Fibroblast of skin of scalp (primary cell): ENCODE results near the gene PDE4D.
"Not testable (repeated sequence)": the region's sequence is repeated elsewhere in the genome, so short reads cannot be mapped to it uniquely, and the experiment has no call there.

Source experiments
- DNase-seq: peaks from one replicate; pipeline ENCODE4 v3.0.0-alpha.2; 2013

PDE4D gene

DNA sequence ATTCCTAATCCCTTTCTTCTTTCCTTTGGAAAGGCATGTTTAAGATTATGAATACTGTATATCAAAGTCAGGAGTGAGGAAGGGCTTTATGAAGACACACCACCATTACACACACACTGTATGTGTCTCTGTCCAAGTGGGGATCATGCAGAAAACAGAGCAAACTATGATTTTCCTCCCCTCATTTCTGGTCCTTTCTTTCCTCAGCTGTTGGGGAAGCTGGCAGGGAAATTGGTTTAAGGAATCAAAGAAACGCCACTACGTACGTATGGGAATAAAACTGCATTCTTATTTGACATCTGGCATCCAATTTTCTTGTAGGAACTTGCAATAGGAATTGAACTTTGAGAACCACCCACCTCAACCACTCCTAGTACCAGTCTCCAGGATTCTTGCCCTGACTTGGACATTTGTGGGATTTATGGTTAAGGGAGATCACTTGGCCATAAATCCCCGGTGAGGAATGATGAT, 125.8 kb downstream of the PDE4D start:
- DNase-seq: no peak

DNA sequence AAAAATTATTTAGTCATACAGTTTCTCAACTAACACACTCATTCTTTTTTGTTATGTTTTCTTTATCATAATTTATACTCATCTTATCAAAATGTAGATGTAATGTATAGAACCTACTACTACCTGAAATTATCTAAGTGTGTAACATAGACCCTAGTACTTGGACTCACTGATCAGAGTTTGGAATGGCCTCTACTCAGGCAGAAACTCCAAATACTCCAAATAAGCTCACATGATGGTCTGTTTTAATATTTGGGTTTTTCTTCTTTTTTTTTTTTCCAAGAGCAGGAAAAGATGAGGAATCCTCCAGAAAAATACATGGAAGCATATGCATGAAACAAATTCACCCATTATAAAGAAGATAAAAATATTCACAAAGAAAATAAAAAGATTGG, 126.3 kb downstream of the PDE4D start:
- no peak for DNase-seq

DNA sequence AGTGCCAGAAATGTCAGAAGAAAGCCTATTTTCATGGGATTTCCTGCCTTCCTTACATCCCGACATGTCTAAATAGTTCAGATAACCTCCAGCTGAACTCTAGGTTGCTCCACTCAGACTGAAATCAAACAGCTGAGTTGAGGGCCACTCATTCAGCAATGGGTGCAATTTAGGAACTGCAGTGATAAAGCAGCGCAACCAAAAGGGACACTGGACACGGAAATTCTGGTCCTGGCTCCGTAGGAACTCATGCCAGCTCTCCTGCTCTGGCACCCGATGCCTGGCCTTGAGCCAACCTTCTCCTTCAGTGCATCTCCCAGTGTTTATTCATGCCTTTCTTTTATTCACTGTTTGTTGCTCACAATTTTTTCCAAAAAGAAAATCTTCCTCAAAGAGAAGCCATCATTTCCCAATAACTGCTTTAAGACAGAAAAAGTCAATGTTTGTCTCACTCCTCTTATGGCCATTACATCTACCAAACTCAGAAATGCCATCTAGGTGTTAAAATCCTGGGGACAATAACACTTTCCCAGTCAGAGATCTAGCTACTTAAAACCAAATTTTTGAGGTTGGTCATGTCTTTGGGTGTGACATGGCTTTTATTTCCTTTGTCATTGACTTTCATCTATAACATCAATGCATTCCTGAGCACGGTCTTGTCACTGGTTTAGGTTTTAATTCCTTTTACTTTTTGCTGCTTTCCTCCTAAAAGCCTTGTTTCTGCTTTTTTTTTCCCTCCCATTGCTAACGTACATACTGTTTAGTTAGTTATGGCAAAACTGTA, 126.9 kb downstream of the PDE4D start:
- no peak for DNase-seq

DNA sequence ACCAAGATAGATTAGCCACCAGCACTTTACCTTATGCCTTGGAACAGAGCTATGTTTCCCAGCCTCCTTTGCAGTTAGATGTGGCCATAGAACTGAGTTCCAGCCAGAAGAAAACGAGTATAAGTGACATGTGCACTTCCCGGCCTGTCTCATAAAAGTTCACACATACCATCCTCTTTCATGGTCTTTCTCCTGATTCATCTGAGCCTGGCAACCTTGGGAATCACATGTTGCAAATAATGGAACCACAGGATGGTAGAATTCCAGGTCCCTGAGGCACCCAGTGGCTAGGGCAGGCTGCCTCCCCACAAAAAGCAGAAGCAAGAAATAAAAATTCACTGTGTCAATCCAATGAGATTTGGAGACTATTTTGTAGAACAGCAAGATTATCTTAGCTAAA, 128.1 kb downstream of the PDE4D start:
- no peak for DNase-seq

DNA sequence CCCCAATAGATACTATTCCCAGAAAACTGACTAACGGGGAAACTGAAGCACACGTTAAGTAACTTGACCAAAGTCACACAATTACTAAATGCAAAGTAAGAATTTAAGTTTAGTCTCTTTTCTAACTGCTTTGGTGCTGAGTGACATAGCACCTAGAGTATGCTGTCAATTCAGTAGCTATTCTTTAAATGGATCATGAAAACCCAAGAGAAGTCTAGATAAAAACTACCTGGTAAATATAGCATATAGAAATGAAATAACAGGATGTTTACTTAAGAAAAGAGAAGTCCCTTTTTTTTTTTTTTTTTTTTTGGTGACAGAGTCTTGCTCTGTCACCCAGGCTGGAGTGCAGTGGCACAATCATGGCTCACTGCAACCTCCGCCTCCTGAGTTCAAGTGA, 129.2 kb downstream of the PDE4D start:
- DNase-seq: no peak

DNA sequence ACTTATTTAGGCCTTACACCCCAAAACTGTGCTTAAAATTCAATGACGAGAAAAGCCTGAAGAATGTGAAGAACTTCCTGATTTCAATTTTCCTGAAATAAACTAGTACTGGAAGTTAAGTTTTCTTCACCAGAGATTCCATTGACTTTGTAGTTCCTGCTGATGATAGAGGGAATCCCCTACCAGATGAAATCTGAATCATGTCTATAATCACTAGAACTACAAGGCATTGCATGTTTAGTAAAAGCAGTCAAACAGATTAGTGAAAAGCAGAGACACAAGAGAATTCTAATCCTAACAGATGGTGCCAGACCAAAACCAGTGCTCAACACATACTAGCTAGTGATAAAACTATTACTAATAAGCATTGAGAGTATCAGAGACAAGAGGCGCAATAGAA, 130.0 kb downstream of the PDE4D start:
- DNase-seq: no peak

DNA sequence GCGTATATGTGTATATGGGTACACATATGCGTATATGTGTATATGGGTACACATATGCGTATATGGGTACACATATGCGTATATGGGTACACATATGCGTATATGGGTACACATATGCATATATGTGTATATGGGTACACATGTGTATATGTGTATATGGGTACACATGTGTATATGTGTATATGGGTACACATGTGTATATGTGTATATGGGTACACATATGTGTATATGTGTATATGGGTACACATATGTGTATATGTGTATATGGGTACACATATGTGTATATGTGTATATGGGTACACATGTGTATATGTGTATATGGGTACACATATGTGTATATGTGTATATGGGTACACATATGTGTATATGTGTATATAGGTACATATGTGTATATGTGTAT, 131.3 kb downstream of the PDE4D start:
- not testable (repeated sequence) for DNase-seq

DNA sequence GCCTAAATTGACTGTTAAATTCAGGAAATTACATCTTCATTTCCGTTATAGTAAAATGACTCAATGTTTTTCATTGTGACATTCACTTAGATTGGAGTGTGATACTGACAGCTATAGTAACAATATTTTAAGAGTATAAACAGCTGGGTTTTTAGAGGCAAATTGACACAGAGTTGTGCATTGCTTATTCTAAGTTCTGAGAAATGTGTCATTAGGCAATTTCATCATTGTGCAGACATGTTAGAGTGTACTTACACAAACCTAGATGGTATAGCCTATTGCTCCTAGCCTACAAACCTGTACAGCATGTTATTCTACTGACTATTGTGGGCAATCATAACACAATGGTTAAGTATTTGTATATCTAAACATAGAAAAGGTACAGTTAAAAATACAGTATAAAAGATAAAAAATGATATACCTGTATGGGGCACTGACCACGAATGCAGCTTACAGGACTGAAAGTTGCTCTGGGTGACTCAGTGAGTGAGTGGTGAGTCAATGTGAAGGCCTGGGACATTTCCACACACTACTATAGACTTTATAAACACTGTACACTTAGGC, 132.7 kb downstream of the PDE4D start:
- no peak for DNase-seq

DNA sequence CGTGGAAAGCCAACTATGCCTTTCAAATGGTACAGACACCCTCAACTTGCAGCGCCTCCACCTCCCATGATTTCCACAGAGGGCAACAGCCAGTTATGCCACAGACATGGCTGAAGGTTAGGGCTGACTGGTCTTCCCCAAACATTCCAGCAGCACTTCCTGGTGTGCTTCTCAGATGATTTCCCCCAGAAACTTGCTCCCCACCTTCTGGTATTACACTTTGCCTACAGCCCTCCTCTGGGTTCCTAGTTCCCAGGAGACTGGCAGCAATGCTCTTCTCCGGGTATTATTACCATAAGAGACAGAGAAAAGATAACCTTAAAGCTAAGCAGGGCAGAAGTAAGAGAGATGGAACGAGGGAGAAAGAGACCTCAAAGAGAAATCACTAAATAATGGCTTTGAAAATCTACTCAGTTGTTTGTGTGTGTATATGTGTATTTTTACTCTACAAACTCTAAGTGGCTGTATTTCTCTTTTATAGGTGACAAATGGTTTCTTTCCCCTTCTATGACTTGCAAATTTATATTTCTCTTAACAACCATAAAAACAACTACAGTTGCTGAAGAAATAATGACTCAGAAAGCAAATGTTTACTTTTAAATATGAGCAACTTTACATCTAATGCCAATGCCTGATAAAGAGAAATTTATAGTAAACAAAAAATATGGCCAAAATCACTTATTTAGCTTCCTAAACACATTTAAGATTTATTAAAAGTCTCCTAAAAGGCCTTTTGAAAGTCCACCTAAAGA, 133.8 kb downstream of the PDE4D start:
- DNase-seq: no peak

DNA sequence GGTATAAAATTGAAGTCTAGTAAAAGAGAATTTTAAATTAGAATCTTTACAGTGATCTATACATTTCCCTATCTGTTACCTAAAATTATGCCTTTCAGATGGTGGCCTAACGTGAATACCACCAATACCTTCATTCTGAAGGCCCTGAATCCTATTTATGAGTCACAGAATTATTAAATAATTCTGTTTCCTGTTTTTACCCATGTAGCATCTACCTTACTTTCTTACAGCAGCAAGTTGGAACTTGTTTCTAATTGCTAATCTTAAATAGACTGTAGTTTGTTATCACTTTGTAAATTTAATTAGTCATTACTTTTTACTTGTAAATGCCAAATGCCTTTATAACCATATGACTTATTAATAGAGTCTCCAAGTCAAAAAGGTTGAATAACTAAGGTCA, 135.0 kb downstream of the PDE4D start:
- DNase-seq: no peak

DNA sequence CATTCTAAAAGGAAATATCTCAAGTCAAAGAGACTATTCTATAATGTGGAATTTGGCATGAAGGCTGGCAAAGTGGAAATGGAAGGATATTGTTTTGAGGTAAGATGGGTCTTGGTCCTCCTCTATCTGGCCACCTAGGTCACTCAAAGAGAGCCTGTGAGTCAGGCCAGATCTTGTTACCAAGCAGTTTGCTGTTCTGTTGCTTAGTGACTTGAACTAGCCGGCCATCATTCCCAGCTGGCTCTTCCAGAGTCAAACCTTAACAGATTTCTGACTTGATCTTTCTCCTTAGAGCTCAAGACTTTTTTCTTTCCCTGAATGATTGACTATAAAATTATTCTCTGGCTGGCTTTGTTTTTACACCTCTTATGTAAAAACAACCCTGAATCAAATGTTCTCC, 136.1 kb downstream of the PDE4D start:
- no peak for DNase-seq

DNA sequence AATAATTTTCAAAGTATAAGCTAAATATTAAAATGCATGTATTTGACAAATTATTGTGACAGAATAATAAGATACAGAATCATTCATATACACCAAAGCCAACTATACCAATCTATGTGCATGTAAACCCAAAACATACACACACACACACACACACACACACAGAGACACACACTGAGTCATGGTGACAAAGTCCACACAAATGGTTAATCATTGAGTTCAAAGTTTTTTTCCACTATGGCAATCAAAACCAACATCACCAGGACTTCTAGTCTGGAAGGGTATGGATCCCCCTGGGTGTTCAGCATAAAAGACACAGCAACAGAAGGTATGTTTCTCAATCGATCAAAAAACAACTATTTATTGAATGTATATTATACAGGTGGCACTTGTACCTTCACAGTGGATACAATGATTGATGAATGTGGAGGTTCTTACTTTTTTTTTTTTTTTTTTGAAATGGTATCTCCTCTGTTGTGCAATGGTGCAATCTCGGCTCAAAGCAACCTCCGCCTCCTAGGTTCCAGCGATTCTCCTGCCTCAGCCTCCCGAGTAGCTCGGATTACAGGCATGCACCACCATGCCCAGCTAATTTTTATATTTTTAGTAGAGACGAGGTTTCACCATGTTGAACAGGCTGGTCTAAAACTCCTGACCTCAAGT, 137.0 kb downstream of the PDE4D start:
- DNase-seq: no peak

DNA sequence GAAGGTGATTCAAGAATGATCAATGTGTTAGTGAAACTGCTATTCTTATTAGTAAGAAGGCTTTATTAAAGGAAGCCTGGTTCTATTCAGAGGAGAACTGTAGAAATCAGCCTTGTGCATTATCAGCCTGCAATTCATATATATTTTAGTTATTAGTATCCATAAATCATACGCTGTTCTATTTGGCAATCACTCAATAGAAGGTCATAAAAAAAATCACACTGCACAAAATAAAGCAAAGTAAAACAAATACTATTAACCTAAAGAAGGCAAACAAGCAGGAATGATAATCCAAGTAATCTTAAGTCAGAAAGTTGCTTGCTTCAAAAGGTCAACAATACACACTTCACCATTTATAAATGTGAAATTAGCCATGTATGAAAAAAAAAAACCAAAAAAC, 138.1 kb downstream of the PDE4D start:
- DNase-seq: no peak

DNA sequence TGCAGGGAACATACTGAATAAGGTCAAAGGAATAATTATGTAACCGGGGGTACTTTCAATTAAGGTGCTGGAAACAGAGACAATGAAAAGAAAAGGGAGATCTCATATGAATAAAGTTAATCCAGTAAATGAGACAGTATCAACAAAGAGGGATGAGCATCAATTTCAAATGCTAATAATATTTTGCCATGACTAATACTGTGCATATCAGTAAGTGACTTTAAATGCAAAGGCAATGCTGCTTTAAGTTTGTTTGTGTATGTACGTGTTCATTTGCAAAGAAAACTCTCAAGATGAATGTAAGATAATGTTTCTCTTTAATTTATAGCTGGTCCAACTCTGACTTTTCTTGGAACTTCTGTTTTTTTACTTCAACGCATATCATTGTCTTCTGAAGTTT, 139.9 kb downstream of the PDE4D start:
- DNase-seq: no peak

DNA sequence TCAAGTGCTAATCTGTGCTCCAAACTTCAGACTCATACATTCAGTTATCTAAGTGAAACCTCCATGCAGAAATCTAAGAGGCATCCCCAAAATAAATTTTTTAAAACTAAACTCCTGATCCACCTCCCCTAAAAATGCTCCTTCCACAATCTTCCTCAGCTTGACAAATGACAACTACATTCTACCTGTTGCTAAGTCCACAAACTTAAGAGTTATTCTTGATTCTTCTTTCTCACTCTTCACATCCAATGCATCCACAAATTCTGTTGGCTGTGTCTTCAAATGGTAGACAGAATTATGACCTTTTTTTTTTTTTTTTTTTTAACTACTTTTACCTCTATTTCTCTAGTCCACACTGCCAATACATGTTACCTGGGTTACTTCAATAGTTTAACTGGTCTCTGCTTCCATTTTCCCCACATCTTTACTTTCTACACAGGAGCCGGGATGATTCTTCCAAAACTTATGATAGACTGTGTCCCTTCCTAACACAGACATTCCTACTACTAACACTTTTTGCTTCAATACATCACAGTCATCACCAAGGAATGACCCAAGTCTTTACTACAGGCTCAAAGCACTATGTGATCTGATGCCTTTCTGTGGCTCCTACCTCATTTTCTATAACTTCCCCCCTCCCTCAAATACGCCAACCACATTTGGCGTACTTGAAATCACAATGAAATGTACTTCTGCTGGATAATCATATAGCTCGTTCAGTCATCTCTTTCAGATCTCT, 143.6 kb downstream of the PDE4D start:
- DNase-seq: peak; percentile 56

DNA sequence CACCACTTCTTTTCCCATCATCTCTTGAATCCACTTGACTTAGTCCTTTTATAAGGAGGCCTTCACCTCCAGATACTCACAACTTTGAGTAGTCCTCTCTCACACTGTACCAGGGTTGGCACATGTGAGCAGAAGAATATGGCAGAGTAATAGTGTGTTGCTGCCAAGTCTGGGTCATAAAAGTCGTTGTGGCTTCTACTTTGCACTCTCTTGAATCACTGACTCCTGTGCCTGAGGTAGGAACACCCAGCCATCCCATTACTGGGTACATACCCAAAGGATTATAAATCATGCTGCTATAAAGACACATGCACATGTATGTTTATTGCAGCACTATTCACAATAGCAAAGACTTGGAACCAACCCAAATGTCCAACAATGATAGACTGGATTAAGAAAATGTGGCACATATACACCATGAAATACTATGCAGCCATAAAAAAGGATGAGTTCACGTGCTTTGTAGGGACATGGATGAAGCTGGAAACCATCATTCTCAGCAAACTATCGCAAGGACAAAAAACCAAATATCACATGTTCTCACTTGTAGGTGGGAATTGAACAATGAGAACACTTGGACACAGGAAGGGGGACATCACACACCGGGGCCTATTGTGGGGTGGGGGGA, 145.4 kb downstream of the PDE4D start:
- not testable (repeated sequence) for DNase-seq

DNA sequence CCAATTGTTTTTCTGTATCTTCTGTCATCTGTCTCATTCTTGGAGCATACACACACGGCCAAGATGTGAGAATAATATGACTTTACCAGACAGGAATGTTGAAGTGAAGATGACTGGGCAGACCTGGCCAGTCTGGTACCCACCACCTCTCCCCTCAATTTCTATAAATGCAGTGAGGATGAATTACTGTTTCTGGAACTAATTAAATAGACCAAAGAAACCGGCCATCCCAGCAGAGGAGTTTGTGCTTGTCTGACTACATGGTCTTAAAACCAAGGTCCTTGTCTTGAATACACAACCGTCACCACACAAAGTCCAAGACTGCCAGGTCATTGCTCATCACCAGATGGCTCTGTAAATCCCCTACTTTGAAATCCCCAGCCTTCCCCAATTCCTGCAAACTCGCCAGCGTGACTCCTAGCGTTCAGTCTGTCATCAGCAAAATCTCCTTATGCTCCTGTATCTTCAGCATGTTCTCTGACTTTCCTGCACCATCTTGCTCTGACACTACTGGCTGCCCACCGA, 147.2 kb downstream of the PDE4D start:
- peak; percentile 67 for DNase-seq

DNA sequence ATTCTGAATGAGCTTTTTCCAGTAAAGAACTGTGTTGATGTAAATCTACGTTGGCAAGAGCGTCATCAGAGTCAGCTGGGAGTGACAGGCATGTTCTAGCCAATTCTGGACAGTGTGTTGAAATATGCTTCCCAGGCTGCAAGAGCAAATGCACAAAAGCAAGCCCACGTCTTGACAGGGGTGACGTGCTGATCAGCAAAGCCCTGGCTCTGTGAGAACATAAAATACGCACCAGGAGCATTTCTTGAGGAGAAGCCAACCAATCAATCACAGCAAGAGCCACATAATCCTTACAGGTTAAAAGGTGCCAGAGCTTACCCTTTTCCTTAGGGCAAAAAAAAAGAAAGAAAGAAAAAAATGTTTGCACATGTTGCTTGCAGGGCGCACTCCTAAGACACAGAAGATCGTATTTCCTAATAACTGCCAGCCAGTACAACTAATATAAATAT, 148.1 kb downstream of the PDE4D start:
- DNase-seq: no peak

DNA sequence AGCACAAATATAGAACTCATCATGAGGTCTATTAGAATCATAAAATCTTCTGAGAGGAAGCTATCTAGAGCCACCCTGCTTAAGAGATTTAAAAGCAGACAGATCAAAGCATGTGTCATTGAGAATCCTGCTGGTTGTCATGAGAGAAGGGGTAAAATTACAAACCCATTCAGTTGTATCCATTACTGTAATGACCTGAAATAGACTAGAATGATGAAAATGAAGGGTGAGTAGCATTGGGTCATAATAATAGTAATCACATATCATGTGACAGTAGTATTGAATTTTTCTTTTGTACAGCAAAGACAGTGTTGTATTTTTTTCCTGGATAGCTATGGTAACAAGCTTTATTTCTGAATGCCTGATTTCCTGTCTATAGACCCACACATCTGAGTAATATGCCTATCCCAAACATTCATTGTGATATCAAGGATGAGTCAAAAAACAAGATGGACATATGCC, 149.0 kb downstream of the PDE4D start:
- DNase-seq: peak; percentile 39

DNA sequence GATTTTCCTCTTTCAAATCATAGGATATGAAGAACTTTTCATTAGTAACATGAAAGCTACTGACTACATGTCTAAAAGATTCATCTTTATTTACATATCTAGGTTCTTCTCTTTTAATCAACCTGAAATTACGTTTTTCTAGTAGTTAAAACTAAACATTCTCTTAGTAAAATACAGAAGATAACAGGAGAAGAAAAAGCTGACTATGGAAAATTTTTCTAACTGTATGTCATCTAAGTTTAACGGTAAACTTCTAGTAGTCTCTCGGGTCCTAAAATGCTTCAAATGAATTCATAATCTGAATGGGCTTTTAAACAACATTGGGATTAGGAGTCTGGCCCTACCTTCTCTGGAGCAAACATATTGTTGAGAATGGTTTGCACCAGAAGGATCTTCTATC, 151.9 kb downstream of the PDE4D start:
- no peak for DNase-seq

DNA sequence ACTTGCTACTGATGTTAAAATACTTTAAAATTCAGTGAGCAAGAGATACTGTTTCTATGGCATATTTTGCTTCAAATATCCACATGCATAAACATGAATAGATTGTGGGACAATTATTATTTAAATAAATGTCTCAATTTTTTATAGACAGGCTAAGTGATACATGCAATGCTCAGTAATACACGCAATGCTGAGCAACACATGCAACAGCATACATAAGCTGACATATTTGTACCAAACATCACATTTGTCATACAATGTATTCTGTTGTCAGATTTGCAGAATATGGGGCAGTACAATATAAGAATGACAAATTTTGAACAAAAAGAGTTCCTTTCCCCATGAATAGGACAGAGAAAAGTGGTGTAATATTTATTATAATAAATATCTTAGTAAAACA, 155.5 kb downstream of the PDE4D start:
- DNase-seq: no peak

DNA sequence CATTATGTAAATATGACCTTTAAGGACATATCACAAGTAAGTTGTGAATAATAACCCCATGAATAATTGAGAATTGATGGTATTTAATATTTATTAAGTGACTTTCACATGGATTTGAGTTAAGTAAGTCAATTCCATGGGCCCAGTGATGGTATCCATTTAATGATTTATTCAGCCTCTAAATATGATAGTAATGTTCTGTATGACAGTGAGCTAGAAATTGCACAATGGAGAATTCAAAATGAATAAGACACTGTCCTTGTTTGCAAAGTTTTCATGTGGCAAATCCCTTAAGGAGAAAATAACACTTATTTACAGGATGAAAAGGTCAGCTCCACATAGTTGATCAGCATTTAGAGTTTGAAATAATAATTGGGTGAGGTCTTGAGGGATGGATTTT, 160.7 kb downstream of the PDE4D start:
- DNase-seq: peak; percentile 40
